ENCODE data around the gene SLC25A48.
"Not testable (repeated sequence)": the region's sequence is repeated elsewhere in the genome, so short reads cannot be mapped to it uniquely, and the experiment has no call there.

The SLC25A48 gene

DNA sequence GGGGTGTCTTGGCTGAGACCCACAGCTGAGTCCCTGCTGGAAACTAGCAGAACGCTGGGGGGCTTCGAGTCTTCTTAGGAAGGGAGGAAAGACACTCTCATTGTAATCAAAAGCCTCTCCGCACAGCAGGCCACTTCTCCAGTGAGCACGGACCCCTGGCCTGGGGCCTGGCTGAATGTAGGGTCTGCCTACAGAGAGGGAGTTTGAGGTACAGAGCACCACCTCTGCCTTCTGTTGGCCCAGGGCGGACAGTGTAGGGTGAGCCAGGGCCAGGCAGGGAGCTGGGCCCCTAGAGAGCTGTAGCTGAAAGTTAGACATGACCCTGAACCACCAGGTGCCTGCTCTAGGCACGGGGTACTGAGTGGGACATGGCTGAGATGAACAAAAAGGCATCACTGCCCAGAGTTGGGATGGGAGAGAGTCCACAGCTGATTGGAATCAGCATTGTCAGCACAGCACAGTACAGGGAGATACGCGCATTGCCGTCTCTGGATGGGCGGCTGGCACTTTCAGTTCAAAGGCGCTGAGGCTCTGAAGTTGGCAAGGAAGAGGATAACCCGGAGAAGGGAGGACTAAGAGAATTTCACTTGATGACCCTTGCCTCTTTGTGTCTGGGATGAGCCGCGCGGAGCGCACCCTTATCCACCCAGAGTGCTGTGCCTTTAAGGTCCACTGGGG is 363 bp upstream of the SLC25A48 start:
- no peaks in the 10 kb centered on the region for H3K9me3 ChIP-seq (ENCODE audit: insufficient read depth, low read length, severe bottlenecking)
- H4K20me1 ChIP-seq (ENCODE audit: insufficient read depth, low read length), result no peaks in the 10 kb centered on the region
- H3K9ac ChIP-seq (ENCODE audit: low read depth, low read length), result no peak overlapping the region
- H3K79me2 ChIP-seq (ENCODE audit: insufficient read depth, low read length), result no peaks in the 10 kb centered on the region
- ATAC-seq (ENCODE audit: insufficient read depth, low read depth) (no peak), DNase-seq (no peak)
- no peaks in the 10 kb centered on the region for H3K4me1 ChIP-seq (ENCODE audit: insufficient read depth, low read length)
- H3K4me3 ChIP-seq (ENCODE audit: low read depth in 1 of 2, low read length in 2 of 2), result no peak overlapping the region
- no peak overlapping the region for H2AFZ ChIP-seq (ENCODE audit: low read depth, low read length)
- no peak overlapping the region for H3K4me2 ChIP-seq (ENCODE audit: insufficient read depth, low read length)
- no peak overlapping the region for H3K27ac ChIP-seq (ENCODE audit: low read length)
- H3K27me3 ChIP-seq (ENCODE audit: insufficient read depth, low read length, poor library complexity), result no peaks in the 10 kb centered on the region
- H3K36me3 ChIP-seq (ENCODE audit: insufficient read depth, low read length), result no peaks in the 10 kb centered on the region
- TF ChIP-seq EZH2 (IDR thresholded peaks at IDR 0.05; ENCODE audit: borderline replicate concordance, low read depth, low read length, severe bottlenecking), result no peak
- TF ChIP-seq, protein P1, sequence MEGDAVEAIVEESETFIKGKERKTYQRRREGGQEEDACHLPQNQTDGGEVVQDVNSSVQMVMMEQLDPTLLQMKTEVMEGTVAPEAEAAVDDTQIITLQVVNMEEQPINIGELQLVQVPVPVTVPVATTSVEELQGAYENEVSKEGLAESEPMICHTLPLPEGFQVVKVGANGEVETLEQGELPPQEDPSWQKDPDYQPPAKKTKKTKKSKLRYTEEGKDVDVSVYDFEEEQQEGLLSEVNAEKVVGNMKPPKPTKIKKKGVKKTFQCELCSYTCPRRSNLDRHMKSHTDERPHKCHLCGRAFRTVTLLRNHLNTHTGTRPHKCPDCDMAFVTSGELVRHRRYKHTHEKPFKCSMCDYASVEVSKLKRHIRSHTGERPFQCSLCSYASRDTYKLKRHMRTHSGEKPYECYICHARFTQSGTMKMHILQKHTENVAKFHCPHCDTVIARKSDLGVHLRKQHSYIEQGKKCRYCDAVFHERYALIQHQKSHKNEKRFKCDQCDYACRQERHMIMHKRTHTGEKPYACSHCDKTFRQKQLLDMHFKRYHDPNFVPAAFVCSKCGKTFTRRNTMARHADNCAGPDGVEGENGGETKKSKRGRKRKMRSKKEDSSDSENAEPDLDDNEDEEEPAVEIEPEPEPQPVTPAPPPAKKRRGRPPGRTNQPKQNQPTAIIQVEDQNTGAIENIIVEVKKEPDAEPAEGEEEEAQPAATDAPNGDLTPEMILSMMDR (IDR thresholded peaks at IDR 0.05; ENCODE audit: borderline replicate concordance, extremely low read depth, low read length, poor library complexity, severe bottlenecking), result no peak

- no peaks in the 10 kb centered on the region for H4K20me1 ChIP-seq (ENCODE audit: insufficient read depth, low read length)
- H3K9ac ChIP-seq (ENCODE audit: low read depth, low read length), result no peak overlapping the region
- no peak overlapping the region for H3K4me2 ChIP-seq (ENCODE audit: insufficient read depth, low read length)
- TF ChIP-seq, protein P1 (IDR thresholded peaks at IDR 0.05; ENCODE audit: borderline replicate concordance, extremely low read depth, low read length, poor library complexity, severe bottlenecking), result no peak
- TF ChIP-seq EZH2 (IDR thresholded peaks at IDR 0.05; ENCODE audit: borderline replicate concordance, low read depth, low read length, severe bottlenecking), result no peak
- no peaks in the 10 kb centered on the region for H3K36me3 ChIP-seq (ENCODE audit: insufficient read depth, low read length)
- no peak overlapping the region for H2AFZ ChIP-seq (ENCODE audit: low read depth, low read length)
- DNase-seq (no peak), ATAC-seq (ENCODE audit: insufficient read depth, low read depth) (no peak)
- H3K79me2 ChIP-seq (ENCODE audit: insufficient read depth, low read length), result no peaks in the 10 kb centered on the region
- H3K27me3 ChIP-seq (ENCODE audit: insufficient read depth, low read length, poor library complexity), result peaks cover 4% of the 10 kb centered on the region
- no peaks in the 10 kb centered on the region for H3K4me1 ChIP-seq (ENCODE audit: insufficient read depth, low read length)
- H3K9me3 ChIP-seq (ENCODE audit: insufficient read depth, low read length, severe bottlenecking), result no peaks in the 10 kb centered on the region
- H3K27ac ChIP-seq (ENCODE audit: low read length), result no peak overlapping the region
- no peak overlapping the region for H3K4me3 ChIP-seq (ENCODE audit: low read depth in 1 of 2, low read length in 2 of 2)
Measured at GRCh38 chr5:135835766-135836165, 1.3 kb downstream of the SLC25A48 start.

DNA sequence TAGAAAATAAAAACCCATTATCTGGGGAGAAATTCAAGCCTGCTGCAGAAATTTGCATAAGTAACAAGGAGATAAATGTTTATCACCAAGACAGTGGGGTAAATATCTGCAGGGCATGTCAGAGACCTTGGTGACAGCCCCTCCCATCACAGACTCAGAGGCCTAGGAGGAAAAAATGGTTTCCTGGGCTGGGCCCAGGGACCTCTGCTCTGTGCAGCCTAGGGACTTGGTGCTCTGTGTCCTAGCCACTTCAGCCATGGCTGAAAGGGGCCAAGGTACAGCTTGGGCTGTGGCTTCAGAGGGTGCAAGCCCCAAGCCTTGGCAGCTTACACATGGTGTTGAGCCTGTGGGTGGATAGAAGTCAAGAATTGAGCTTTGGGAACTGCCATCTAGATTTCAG is 3.9 kb downstream of the SLC25A48 start:
- not testable (repeated sequence) for H3K79me2 ChIP-seq (ENCODE audit: insufficient read depth, low read length); H3K27ac ChIP-seq (ENCODE audit: low read length); H3K9me3 ChIP-seq (ENCODE audit: insufficient read depth, low read length, severe bottlenecking); H3K36me3 ChIP-seq (ENCODE audit: insufficient read depth, low read length); H3K9ac ChIP-seq (ENCODE audit: low read depth, low read length); ATAC-seq (ENCODE audit: insufficient read depth, low read depth); H2AFZ ChIP-seq (ENCODE audit: low read depth, low read length); DNase-seq; H3K4me2 ChIP-seq (ENCODE audit: insufficient read depth, low read length); H4K20me1 ChIP-seq (ENCODE audit: insufficient read depth, low read length); H3K4me1 ChIP-seq (ENCODE audit: insufficient read depth, low read length); H3K4me3 ChIP-seq (ENCODE audit: low read depth in 1 of 2, low read length in 2 of 2)
- peaks cover 19% of the 10 kb centered on the region for H3K27me3 ChIP-seq (ENCODE audit: insufficient read depth, low read length, poor library complexity)

- no peak overlapping the region for H3K27ac ChIP-seq (ENCODE audit: low read length)
- TF ChIP-seq, protein P1 (IDR thresholded peaks at IDR 0.05; ENCODE audit: borderline replicate concordance, extremely low read depth, low read length, poor library complexity, severe bottlenecking), result no peak
- no peak for TF ChIP-seq EZH2 (IDR thresholded peaks at IDR 0.05; ENCODE audit: borderline replicate concordance, low read depth, low read length, severe bottlenecking)
- no peaks in the 10 kb centered on the region for H3K9me3 ChIP-seq (ENCODE audit: insufficient read depth, low read length, severe bottlenecking)
- no peak overlapping the region for H2AFZ ChIP-seq (ENCODE audit: low read depth, low read length)
- no peaks in the 10 kb centered on the region for H3K79me2 ChIP-seq (ENCODE audit: insufficient read depth, low read length)
- peaks cover 19% of the 10 kb centered on the region for H3K27me3 ChIP-seq (ENCODE audit: insufficient read depth, low read length, poor library complexity)
- H3K4me1 ChIP-seq (ENCODE audit: insufficient read depth, low read length), result no peaks in the 10 kb centered on the region
- H3K4me2 ChIP-seq (ENCODE audit: insufficient read depth, low read length), result no peak overlapping the region
- H3K4me3 ChIP-seq (ENCODE audit: low read depth in 1 of 2, low read length in 2 of 2), result no peak overlapping the region
- DNase-seq (no peak), ATAC-seq (ENCODE audit: insufficient read depth, low read depth) (no peak)
- H3K36me3 ChIP-seq (ENCODE audit: insufficient read depth, low read length), result no peaks in the 10 kb centered on the region
- no peak overlapping the region for H3K9ac ChIP-seq (ENCODE audit: low read depth, low read length)
- no peaks in the 10 kb centered on the region for H4K20me1 ChIP-seq (ENCODE audit: insufficient read depth, low read length)
Measured at GRCh38 chr5:135839566-135839965, 5.1 kb downstream of the SLC25A48 start.
